T-helper 2 cell treated with Interferon-gamma antibody and Interleukin-4, amounts not matched to agents 5 μg/mL and 100 μg/mL, for 36 hours (primary cell): ENCODE results near the gene UBASH3B.

Source experiments
- DNase-seq: peaks from one replicate; pipeline ENCODE4 v3.0.0; 2021; ENCODE audit warnings: low spot score
- H3K27ac Mint-ChIP-seq: one replicate; pipeline ENCODE4 v1.8.0; 2021; ENCODE audit warnings: mild to moderate bottlenecking, mixed read lengths
- H3K27me3 Mint-ChIP-seq: one replicate; pipeline ENCODE4 v1.8.0; 2021; ENCODE audit warnings: low read depth, mixed read lengths
- H3K36me3 Mint-ChIP-seq: one replicate; pipeline ENCODE4 v1.8.0; 2021; ENCODE audit warnings: low read depth, mixed read lengths
- H3K4me1 Mint-ChIP-seq: one replicate; pipeline ENCODE4 v1.8.0; 2021; ENCODE audit warnings: low read depth, mixed read lengths
- H3K4me3 Mint-ChIP-seq: one replicate; pipeline ENCODE4 v1.8.0; 2022; ENCODE audit warnings: mild to moderate bottlenecking, moderate library complexity, mixed read lengths
- H3K9me3 Mint-ChIP-seq: one replicate; pipeline ENCODE4 v1.8.0; 2021; ENCODE audit warnings: mixed read lengths

UBASH3B gene

GRCh38 chr11:122714484-122714883 is 59.0 kb downstream of the UBASH3B start:
- no peak for DNase-seq
- H3K9me3 Mint-ChIP-seq: no peaks in the 10 kb centered on the region
- no peaks in the 10 kb centered on the region for H3K36me3 Mint-ChIP-seq
- H3K27me3 Mint-ChIP-seq: peaks cover 5% of the 10 kb centered on the region
- H3K27ac Mint-ChIP-seq: no peak overlapping the region
- H3K4me1 Mint-ChIP-seq: peaks cover 25% of the 10 kb centered on the region
- H3K4me3 Mint-ChIP-seq: no peak overlapping the region

GRCh38 chr11:122715548-122716440 is 60.3 kb downstream of the UBASH3B start:
- Mint-ChIP-seq H3K9me3 (no peaks in the 10 kb centered on the region), H3K4me3 (no peak overlapping the region), H3K27ac (no peak overlapping the region), H3K36me3 (peaks cover 2% of the 10 kb centered on the region), H3K27me3 (peaks cover 15% of the 10 kb centered on the region), H3K4me1 (peaks cover 34% of the 10 kb centered on the region)
- DNase-seq: no peak

GRCh38 chr11:122717264-122717867 is 61.8 kb downstream of the UBASH3B start:
- Mint-ChIP-seq H3K4me3 (peak overlapping the region; percentile 43), H3K27me3 (peaks cover 15% of the 10 kb centered on the region), H3K9me3 (no peaks in the 10 kb centered on the region), H3K27ac (peak overlapping the region; percentile 75), H3K4me1 (peaks cover 42% of the 10 kb centered on the region), H3K36me3 (peaks cover 2% of the 10 kb centered on the region)
- peak; percentile 17 for DNase-seq

GRCh38 chr11:122720107-122720881 is 64.8 kb downstream of the UBASH3B start:
- H3K36me3 Mint-ChIP-seq: peaks cover 6% of the 10 kb centered on the region
- H3K9me3 Mint-ChIP-seq: no peaks in the 10 kb centered on the region
- H3K27me3 Mint-ChIP-seq: peaks cover 15% of the 10 kb centered on the region
- no peak overlapping the region for H3K4me3 Mint-ChIP-seq
- no peak overlapping the region for H3K27ac Mint-ChIP-seq
- DNase-seq: no peak
- H3K4me1 Mint-ChIP-seq: peaks cover 56% of the 10 kb centered on the region

GRCh38 chr11:122721201-122721963 is 65.9 kb downstream of the UBASH3B start:
- Mint-ChIP-seq H3K27me3 (peaks cover 13% of the 10 kb centered on the region), H3K4me1 (peaks cover 60% of the 10 kb centered on the region), H3K9me3 (no peaks in the 10 kb centered on the region), H3K4me3 (no peak overlapping the region), H3K27ac (peak overlapping the region; percentile 56), H3K36me3 (peaks cover 6% of the 10 kb centered on the region)
- no peak for DNase-seq

GRCh38 chr11:122721964-122722266 is 66.4 kb downstream of the UBASH3B start:
- no peak for DNase-seq
- Mint-ChIP-seq H3K27me3 (peaks cover 13% of the 10 kb centered on the region), H3K9me3 (no peaks in the 10 kb centered on the region), H3K36me3 (peaks cover 6% of the 10 kb centered on the region), H3K4me1 (peaks cover 59% of the 10 kb centered on the region), H3K27ac (peak overlapping the region; percentile 32), H3K4me3 (peak overlapping the region; percentile 6)

- peaks cover 13% of the 10 kb centered on the region for H3K27me3 Mint-ChIP-seq
- H3K36me3 Mint-ChIP-seq: peaks cover 6% of the 10 kb centered on the region
- peaks cover 60% of the 10 kb centered on the region for H3K4me1 Mint-ChIP-seq
- H3K4me3 Mint-ChIP-seq: peak overlapping the region; percentile 43
- no peak for DNase-seq
- peak overlapping the region; percentile 79 for H3K27ac Mint-ChIP-seq
- H3K9me3 Mint-ChIP-seq: no peaks in the 10 kb centered on the region
Measured at GRCh38 chr11:122723106-122723505, 67.6 kb downstream of the UBASH3B start.

- peaks cover 13% of the 10 kb centered on the region for H3K27me3 Mint-ChIP-seq
- H3K4me1 Mint-ChIP-seq: peaks cover 58% of the 10 kb centered on the region
- H3K36me3 Mint-ChIP-seq: peaks cover 6% of the 10 kb centered on the region
- DNase-seq: peak; percentile 64
- H3K4me3 Mint-ChIP-seq: peak overlapping the region; percentile 43
- peak overlapping the region; percentile 79 for H3K27ac Mint-ChIP-seq
- no peaks in the 10 kb centered on the region for H3K9me3 Mint-ChIP-seq
Measured at GRCh38 chr11:122723576-122723975, 68.1 kb downstream of the UBASH3B start.

- Mint-ChIP-seq H3K36me3 (peaks cover 6% of the 10 kb centered on the region), H3K4me3 (peak overlapping the region; percentile 29)
Measured at GRCh38 chr11:122724520-122724919, 69.0 kb downstream of the UBASH3B start.

GRCh38 chr11:122726028-122726427 is 70.5 kb downstream of the UBASH3B start:
- no peaks in the 10 kb centered on the region for H3K27me3 Mint-ChIP-seq
- H3K9me3 Mint-ChIP-seq: no peaks in the 10 kb centered on the region
- H3K36me3 Mint-ChIP-seq: peaks cover 4% of the 10 kb centered on the region
- DNase-seq: no peak
- H3K4me3 Mint-ChIP-seq: peak overlapping the region; percentile 29
- H3K4me1 Mint-ChIP-seq: peaks cover 59% of the 10 kb centered on the region
- H3K27ac Mint-ChIP-seq: no peak overlapping the region

More at GRCh38 chr11:122724520-122724919, 69.0 kb downstream of the UBASH3B start:
- DNase-seq: no peak
- no peak overlapping the region for H3K27ac Mint-ChIP-seq
- H3K9me3 Mint-ChIP-seq: no peaks in the 10 kb centered on the region
- peaks cover 10% of the 10 kb centered on the region for H3K27me3 Mint-ChIP-seq
- H3K4me1 Mint-ChIP-seq: peaks cover 64% of the 10 kb centered on the region

- peaks cover 56% of the 10 kb centered on the region for H3K4me1 Mint-ChIP-seq
- no peaks in the 10 kb centered on the region for H3K27me3 Mint-ChIP-seq
- no peaks in the 10 kb centered on the region for H3K9me3 Mint-ChIP-seq
- H3K4me3 Mint-ChIP-seq: peak overlapping the region; percentile 72
- H3K36me3 Mint-ChIP-seq: peaks cover 4% of the 10 kb centered on the region
- peak; percentile 33 for DNase-seq
- H3K27ac Mint-ChIP-seq: peak overlapping the region; percentile 91
Measured at GRCh38 chr11:122727101-122727929, 71.8 kb downstream of the UBASH3B start.

GRCh38 chr11:122728561-122728960 is 73.0 kb downstream of the UBASH3B start:
- H3K4me1 Mint-ChIP-seq: peaks cover 57% of the 10 kb centered on the region
- no peak overlapping the region for H3K4me3 Mint-ChIP-seq
- H3K27me3 Mint-ChIP-seq: no peaks in the 10 kb centered on the region
- no peak for DNase-seq
- no peaks in the 10 kb centered on the region for H3K9me3 Mint-ChIP-seq
- H3K36me3 Mint-ChIP-seq: peaks cover 1% of the 10 kb centered on the region
- no peak overlapping the region for H3K27ac Mint-ChIP-seq

GRCh38 chr11:122729139-122729538 is 73.6 kb downstream of the UBASH3B start:
- no peak overlapping the region for H3K4me3 Mint-ChIP-seq
- no peak for DNase-seq
- peaks cover 53% of the 10 kb centered on the region for H3K4me1 Mint-ChIP-seq
- H3K36me3 Mint-ChIP-seq: peaks cover 1% of the 10 kb centered on the region
- no peaks in the 10 kb centered on the region for H3K9me3 Mint-ChIP-seq
- no peak overlapping the region for H3K27ac Mint-ChIP-seq
- H3K27me3 Mint-ChIP-seq: no peaks in the 10 kb centered on the region
